ENCODE data around the gene GAL3ST2.
A peak's percentile ranks its signal among the peaks of the same experiment; 100 is the strongest.

Gene GAL3ST2

GRCh38 chr2:241776336-241777169 lies at the start of gene GAL3ST2:
TSS of gene GAL3ST2 (plus strand) at chr2:241776822. CDS start at chr2:241776956, 134 bp downstream.
- DNase-seq = peak in 1 of 2 donors; percentile 49
- Histone ChIP-seq H3K9me3 (no peaks in the 10 kb centered on the region), H3K27ac (no peak within 1 kb of the TSS), H3K36me3 (no peaks in the 10 kb centered on the region), H3K4me1 (peaks cover 0 to 7% (median 3%) of the 10 kb centered on the region in 4 donors), H3K27me3 (peaks cover 0 to 62% of the 10 kb centered on the region in 2 donors), H3K4me3 (no peak within 1 kb of the TSS)
- intact Hi-C loops (cut with DNase I; ENCODE audit: low total_unique reads) = no loop called here
- no peak for TF ChIP-seq CTCF (IDR thresholded peaks at IDR 0.05)

GRCh38 chr2:241728000-241728399 lies 48.6 kb upstream of the GAL3ST2 start:
- intact Hi-C loops (cut with DNase I; ENCODE audit: low total_unique reads) = no loop called here
- peaks cover 19 to 54% (median 34%) of the 10 kb centered on the region in 3 donors for H3K36me3 ChIP-seq
- peak overlapping the region in 1 of 2 donors; percentile 21 for H3K27ac ChIP-seq

GRCh38 chr2:241728627-241729026 lies 48.0 kb upstream of the GAL3ST2 start:
- Histone ChIP-seq H3K36me3 (peaks cover 13 to 47% (median 28%) of the 10 kb centered on the region in 3 donors), H3K27ac (peak overlapping the region in 1 of 2 donors; percentile 21), H3K4me3 (no peak overlapping the region), H3K9me3 (no peaks in the 10 kb centered on the region), H3K27me3 (no peaks in the 10 kb centered on the region), H3K4me1 (no peaks in the 10 kb centered on the region)
- TF ChIP-seq CTCF (IDR thresholded peaks at IDR 0.05) = no peak
- intact Hi-C loops (cut with DNase I; ENCODE audit: low total_unique reads) = no loop called here
- peak in 1 of 2 donors; percentile 50 for DNase-seq

More at GRCh38 chr2:241728000-241728399, 48.6 kb upstream of the GAL3ST2 start:
- Histone ChIP-seq H3K9me3 (no peaks in the 10 kb centered on the region), H3K4me1 (no peaks in the 10 kb centered on the region), H3K27me3 (no peaks in the 10 kb centered on the region), H3K4me3 (no peak overlapping the region)
- DNase-seq = no peak
- no peak for TF ChIP-seq CTCF (IDR thresholded peaks at IDR 0.05)

GRCh38 chr2:241729868-241730267 lies 46.8 kb upstream of the GAL3ST2 start:
- Histone ChIP-seq H3K4me3 (no peak overlapping the region), H3K27me3 (no peaks in the 10 kb centered on the region), H3K36me3 (peaks cover 7 to 35% (median 15%) of the 10 kb centered on the region in 3 donors)

GRCh38 chr2:241730671-241731293 lies 45.8 kb upstream of the GAL3ST2 start:
- no peak overlapping the region for H3K27ac ChIP-seq

More at GRCh38 chr2:241729868-241730267, 46.8 kb upstream of the GAL3ST2 start:
- TF ChIP-seq CTCF (IDR thresholded peaks at IDR 0.05) = no peak
- Histone ChIP-seq H3K27ac (no peak overlapping the region), H3K9me3 (no peaks in the 10 kb centered on the region), H3K4me1 (peaks cover 0 to 5% (median 4%) of the 10 kb centered on the region in 4 donors)
- no peak for DNase-seq
- intact Hi-C loops (cut with DNase I; ENCODE audit: low total_unique reads) = loop anchor here (5.0 kb wide), 1 partner anchor 43 kb away; the partner anchor contains the start of gene DTYMK

More at GRCh38 chr2:241730671-241731293, 45.8 kb upstream of the GAL3ST2 start:
- intact Hi-C loops (cut with DNase I; ENCODE audit: low total_unique reads) = loop anchor here (5.0 kb wide), 1 partner anchor 43 kb away; the partner anchor contains the start of gene DTYMK
- H3K36me3 ChIP-seq = peaks cover 3 to 26% (median 8%) of the 10 kb centered on the region in 3 donors
- H3K27me3 ChIP-seq = no peaks in the 10 kb centered on the region
- no peak overlapping the region for H3K4me3 ChIP-seq
- H3K4me1 ChIP-seq = peaks cover 0 to 14% (median 9%) of the 10 kb centered on the region in 4 donors
- no peak for DNase-seq
- no peak for TF ChIP-seq CTCF (IDR thresholded peaks at IDR 0.05)
- no peaks in the 10 kb centered on the region for H3K9me3 ChIP-seq

All from tibial artery (tissue), 4 donors.